Measurements from ENCODE around the gene CTNNBL1.

- no peak for TF ChIP-seq EZH2 (IDR thresholded peaks at IDR 0.05)
- TF ChIP-seq POLR2AphosphoS5 (IDR thresholded peaks at IDR 0.05; ENCODE audit: borderline replicate concordance, low read depth, low read length), result no peak
- no peak for TF ChIP-seq FOXP2 (optimal IDR thresholded peaks at IDR 0.05; ENCODE audit: control extremely low read depth, extremely low read length, insufficient read depth)
Observed at GRCh38 chr20:37839432-37839827, 145.6 kb downstream of the CTNNBL1 start.
